ENCODE measurements around the gene ADISSP.

The ADISSP gene

GRCh38 chr20:3781153-3781910 is 13.8 kb upstream of the ADISSP start, which contains the start of gene SPEF1:
Gene SPEF1, minus strand, starts transcription at chr20:3781448. Its CDS starts 161 bp downstream, at chr20:3781287.
- peak; percentile 91 for DNase-seq (ENCODE audit: low read depth)

- no peak for DNase-seq (ENCODE audit: low read depth)
These were observed 11.4 kb upstream of the ADISSP start for GRCh38 chr20:3778976-3779375.

GRCh38 chr20:3777716-3778629 is 10.4 kb upstream of the ADISSP start:
- no peak for DNase-seq (ENCODE audit: low read depth)

GRCh38 chr20:3777381-3777715 is 9.8 kb upstream of the ADISSP start:
- no peak for DNase-seq (ENCODE audit: low read depth)

GRCh38 chr20:3775457-3776108 is 8.0 kb upstream of the ADISSP start:
- no peak for DNase-seq (ENCODE audit: low read depth)

- no peak for DNase-seq (ENCODE audit: low read depth)
These were observed 4.1 kb upstream of the ADISSP start for GRCh38 chr20:3771552-3772058.

- peak; percentile 70 for DNase-seq (ENCODE audit: low read depth)
These were observed 983 bp upstream of the ADISSP start for GRCh38 chr20:3768342-3769130.

- DNase-seq (ENCODE audit: low read depth), result no peak
These were observed 485 bp downstream of the ADISSP start for GRCh38 chr20:3767110-3767426.

- no peak for DNase-seq (ENCODE audit: low read depth)
These were observed 987 bp downstream of the ADISSP start for GRCh38 chr20:3766422-3767109.

GRCh38 chr20:3765171-3765882 is 2.2 kb downstream of the ADISSP start:
- DNase-seq (ENCODE audit: low read depth), result no peak

- no peak for DNase-seq (ENCODE audit: low read depth)
These were observed 2.9 kb downstream of the ADISSP start for GRCh38 chr20:3764659-3765058.

GRCh38 chr20:3763671-3764601 is 3.6 kb downstream of the ADISSP start:
- no peak for DNase-seq (ENCODE audit: low read depth)

- no peak for DNase-seq (ENCODE audit: low read depth)
These were observed 6.8 kb downstream of the ADISSP start for GRCh38 chr20:3760655-3761348.

GRCh38 chr20:3759884-3760283 is 7.7 kb downstream of the ADISSP start:
- no peak for DNase-seq (ENCODE audit: low read depth)

GRCh38 chr20:3759316-3759823 is 8.2 kb downstream of the ADISSP start:
- DNase-seq (ENCODE audit: low read depth), result no peak

GRCh38 chr20:3758566-3758965 is 9.0 kb downstream of the ADISSP start:
- DNase-seq (ENCODE audit: low read depth), result no peak

- no peak for DNase-seq (ENCODE audit: low read depth)
These were observed 10.3 kb downstream of the ADISSP start for GRCh38 chr20:3757268-3757667.

GRCh38 chr20:3755814-3756480 is 11.6 kb downstream of the ADISSP start:
- no peak for DNase-seq (ENCODE audit: low read depth)

Data from GM04504 (cell line).